Stomach (tissue), 9 donors: ENCODE measurements around the gene CARD10. TPM values are rescaled to one million over a fixed set of nuclear protein-coding genes. Genes with fewer than 3 reads are reported as not detected.

Experiments
- DNase-seq, 2 donors: peaks; one replicate each; pipeline versions ENCODE4 v3.0.0 to v3.0.0-alpha.2; 2013 to 2019
- H3K27ac ChIP-seq, 5 donors: fragments of 200-600 bp in 4 of 5; sonication (generic) in 4 of 5; one replicate each; pipeline ENCODE4 v1.5.1; 2013 to 2019; ENCODE audit warnings: mild to moderate bottlenecking in 1 of 5, moderate library complexity in 1 of 5
- H3K27me3 ChIP-seq, 3 donors: fragments of 200-600 bp; sonication (generic); one replicate each; pipeline ENCODE4 v1.5.1; 2017 to 2019; ENCODE audit warnings: mixed run types in 1 of 3
- H3K36me3 ChIP-seq, 4 donors: fragments of 200-600 bp; sonication (generic); 1 replicate in 3 of 4; 2 replicates in 1 of 4; pipeline ENCODE4 v1.5.1; 2016 to 2019
- H3K4me1 ChIP-seq, 4 donors: fragments of 200-600 bp; sonication (generic); one replicate each; pipeline ENCODE4 v1.5.1; 2016 to 2019
- H3K4me3 ChIP-seq, 4 donors: fragments of 200-600 bp; sonication (generic) in 3 of 4; one replicate each; pipeline ENCODE4 v1.5.1; 2016 to 2019; ENCODE audit warnings: mild to moderate bottlenecking in 1 of 4
- H3K9me3 ChIP-seq, 4 donors: fragments of 200-600 bp; sonication (generic); one replicate each; pipeline ENCODE4 v1.5.1; 2016 to 2019
- EP300 ChIP-seq: sonication (generic); formaldehyde crosslinking; IDR thresholded peaks from one replicate; pipeline ENCODE4 v1.6.1; 2017; ENCODE audit warnings: antibody characterized with exemption
- POLR2A ChIP-seq, 4 donors: fragments of 450-650 bp; IDR thresholded peaks; one replicate each; pipeline ENCODE4 v1.6.1; 2016; ENCODE audit warnings: antibody characterized with exemption in 4 of 4, control low read depth in 2 of 4, mild to moderate bottlenecking in 1 of 4, moderate library complexity in 1 of 4
- POLR2AphosphoS5 ChIP-seq, 3 donors: sonication (generic); formaldehyde crosslinking; IDR thresholded peaks; one replicate each; pipeline ENCODE4 v1.6.1; 2016; ENCODE audit warnings: antibody characterized with exemption in 3 of 3
- WGBS, 5 donors: extraction: QIAGEN DNeasy Blood & Tissue Kit in 3 of 5; methylation state at CpG; one replicate each; pipeline versions ENCODE4 v1.1.5 to v1.1.7; 2013 to 2018; 5-methylcytosine and 5-hydroxymethylcytosine counted together
- intact Hi-C: fragments of 100-400 bp; cut with DNase I; formaldehyde crosslinking; loops from one replicate; pipeline ENCODE4 v1.15.1; 2023; ENCODE audit warnings: low total_unique reads
- polyA plus RNA-seq, 3 donors: library from polyadenylated mRNA; stranded (reverse); fragments of 200-250 nt; gene quantifications; one replicate each; pipeline ENCODE4 v1.2.3, GENCODE V29; 2013
- total RNA-seq, 5 donors: library from RNA; depleted of rRNA; stranded (reverse); fragments of >200 nt; gene quantifications; one replicate each; pipeline versions ENCODE4 v1.1.0 to v1.2.3, GENCODE V29; 2014 to 2016
- TF ChIP-seq, protein P1 (sequence below), 7 experiments: fragments of 450-650 bp in 4 of 7; fragments of 200-600 bp in 3 of 7; sonication (generic) in 3 of 7; IDR thresholded peaks; one replicate each; pipeline ENCODE4 v1.5.1; 2016 to 2019; ENCODE audit warnings: antibody characterized with exemption in 7 of 7, control low read depth in 2 of 7, mild to moderate bottlenecking in 1 of 7
- donor health status: healthy with polysubstance abuse.
- donor health status: Bipolar disorder and iron deficiency.
- donor health status: healthy.

CARD10 gene
- total and polyA plus RNA-seq, 8 donors, result 5.5 to 120 (median 15.7) TPM

DNA sequence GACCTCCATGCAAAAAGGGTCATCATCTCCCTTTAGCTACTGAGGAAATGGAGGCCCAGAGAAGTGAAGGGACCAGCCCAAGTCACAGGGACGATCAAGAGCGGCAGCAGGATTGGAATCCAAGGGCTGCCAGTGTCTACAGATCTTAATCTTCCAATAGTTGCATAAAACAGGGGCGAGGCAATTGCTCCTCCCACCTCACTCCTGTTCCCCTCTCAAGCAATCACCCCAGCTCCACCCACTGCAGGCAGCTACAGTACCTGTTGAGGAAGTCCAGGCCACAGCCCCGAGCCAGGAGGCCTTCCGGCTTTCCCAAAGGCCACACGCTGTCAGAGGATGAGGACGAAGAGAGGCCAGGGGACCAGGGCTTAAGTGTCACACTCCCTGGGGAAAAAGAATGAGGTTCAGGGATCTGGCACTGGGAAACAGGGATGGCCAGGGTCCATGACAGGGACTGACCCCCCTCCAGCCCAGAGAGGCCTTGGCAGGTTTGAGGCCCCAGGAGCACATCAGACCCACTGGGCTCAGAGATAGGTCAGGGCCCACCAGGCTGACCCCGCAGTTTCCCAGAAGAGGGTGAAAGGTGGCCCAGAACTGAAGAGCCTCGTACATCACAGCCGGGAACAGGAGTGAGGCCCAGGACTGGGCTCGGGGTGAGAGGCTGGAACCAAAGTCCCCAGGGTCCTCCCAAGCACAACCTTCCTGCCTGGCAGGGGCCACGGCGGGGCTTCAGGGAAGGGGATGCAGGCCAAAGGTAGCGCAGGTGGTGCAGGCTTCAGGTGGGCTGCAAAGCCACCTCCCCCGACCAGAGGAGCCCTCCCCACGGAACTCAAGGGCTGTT lies 16.7 kb downstream of the CARD10 start:
- Histone ChIP-seq H3K36me3 (peaks cover 5 to 24% (median 19%) of the 10 kb centered on the region in 4 donors), H3K4me1 (peaks cover 61 to 73% (median 66%) of the 10 kb centered on the region in 4 donors), H3K4me3 (no peak overlapping the region), H3K9me3 (no peaks in the 10 kb centered on the region), H3K27me3 (peaks cover 0 to 30% (median 0%) of the 10 kb centered on the region in 3 donors), H3K27ac (peak overlapping the region; percentile 85 to 95 (median 88))
- WGBS, 5 donors, result 40 to 57% (median 48%) methylated on average over 11 to 16 of the region's 16 CpGs
- intact Hi-C loops, result no loop called here
- TF ChIP-seq POLR2A (IDR thresholded peaks at IDR 0.05) (no peak), EP300 (no peak), POLR2AphosphoS5 (IDR thresholded peaks at IDR 0.05) (peak; percentile 12 to 82 (median 74))
- TF ChIP-seq, protein P1, sequence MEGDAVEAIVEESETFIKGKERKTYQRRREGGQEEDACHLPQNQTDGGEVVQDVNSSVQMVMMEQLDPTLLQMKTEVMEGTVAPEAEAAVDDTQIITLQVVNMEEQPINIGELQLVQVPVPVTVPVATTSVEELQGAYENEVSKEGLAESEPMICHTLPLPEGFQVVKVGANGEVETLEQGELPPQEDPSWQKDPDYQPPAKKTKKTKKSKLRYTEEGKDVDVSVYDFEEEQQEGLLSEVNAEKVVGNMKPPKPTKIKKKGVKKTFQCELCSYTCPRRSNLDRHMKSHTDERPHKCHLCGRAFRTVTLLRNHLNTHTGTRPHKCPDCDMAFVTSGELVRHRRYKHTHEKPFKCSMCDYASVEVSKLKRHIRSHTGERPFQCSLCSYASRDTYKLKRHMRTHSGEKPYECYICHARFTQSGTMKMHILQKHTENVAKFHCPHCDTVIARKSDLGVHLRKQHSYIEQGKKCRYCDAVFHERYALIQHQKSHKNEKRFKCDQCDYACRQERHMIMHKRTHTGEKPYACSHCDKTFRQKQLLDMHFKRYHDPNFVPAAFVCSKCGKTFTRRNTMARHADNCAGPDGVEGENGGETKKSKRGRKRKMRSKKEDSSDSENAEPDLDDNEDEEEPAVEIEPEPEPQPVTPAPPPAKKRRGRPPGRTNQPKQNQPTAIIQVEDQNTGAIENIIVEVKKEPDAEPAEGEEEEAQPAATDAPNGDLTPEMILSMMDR (IDR thresholded peaks at IDR 0.05), result no peak
- peak; percentile 90 to 93 for DNase-seq

DNA sequence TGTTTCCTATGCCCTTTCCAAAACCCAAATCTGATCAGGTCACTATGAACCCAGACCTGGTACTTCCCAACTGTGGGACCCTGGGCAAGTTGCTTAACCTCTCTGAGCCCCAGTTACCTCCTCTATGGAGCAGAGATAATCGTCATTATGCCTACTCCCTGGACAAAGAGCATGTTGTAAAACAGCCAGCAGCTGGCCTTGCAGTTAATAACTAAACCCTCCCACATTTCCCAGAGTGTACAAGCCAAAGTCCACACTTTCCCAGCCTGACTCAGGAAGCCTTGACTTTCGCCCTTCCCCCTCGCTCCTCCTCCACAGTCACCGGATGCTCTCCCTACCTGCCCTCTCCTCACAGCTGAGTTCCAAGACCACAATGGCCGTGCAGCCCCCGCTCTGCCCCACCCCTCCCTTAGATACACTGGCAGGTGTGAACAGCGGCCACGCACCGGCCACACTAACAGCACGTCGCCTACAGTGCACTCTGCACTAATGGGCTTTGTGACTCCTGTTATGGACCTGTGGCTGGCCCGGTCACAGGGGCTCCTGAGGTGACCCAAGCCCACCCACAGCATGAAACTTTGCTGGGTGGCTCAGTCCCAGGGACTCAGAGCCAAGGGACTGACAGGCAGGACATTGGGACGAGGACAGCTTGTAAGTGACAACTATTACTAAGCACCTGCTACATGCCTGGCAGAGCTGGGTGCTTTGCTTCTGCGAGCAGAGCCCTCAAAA lies 17.4 kb downstream of the CARD10 start:
- peaks cover 5 to 25% (median 13%) of the 10 kb centered on the region in 4 donors for H3K36me3 ChIP-seq
- peak overlapping the region; percentile 85 to 95 (median 88) for H3K27ac ChIP-seq
- peak; percentile 91 to 98 for DNase-seq
- peak overlapping the region in 1 of 4 donors; percentile 4 for H3K4me3 ChIP-seq
- peaks cover 0 to 33% (median 0%) of the 10 kb centered on the region in 3 donors for H3K27me3 ChIP-seq
- intact Hi-C loops, result no loop called here
- H3K9me3 ChIP-seq, result no peaks in the 10 kb centered on the region
- TF ChIP-seq, protein P1 (IDR thresholded peaks at IDR 0.05), result peak in 1 of 7 experiments; percentile 0
- TF ChIP-seq EP300 (no peak), POLR2AphosphoS5 (IDR thresholded peaks at IDR 0.05) (peak; percentile 46 to 85 (median 49))
- 12 to 46% (median 28%) methylated on average over 14 of the region's 14 CpGs for WGBS, 5 donors
- peaks cover 61 to 73% (median 66%) of the 10 kb centered on the region in 4 donors for H3K4me1 ChIP-seq

DNA sequence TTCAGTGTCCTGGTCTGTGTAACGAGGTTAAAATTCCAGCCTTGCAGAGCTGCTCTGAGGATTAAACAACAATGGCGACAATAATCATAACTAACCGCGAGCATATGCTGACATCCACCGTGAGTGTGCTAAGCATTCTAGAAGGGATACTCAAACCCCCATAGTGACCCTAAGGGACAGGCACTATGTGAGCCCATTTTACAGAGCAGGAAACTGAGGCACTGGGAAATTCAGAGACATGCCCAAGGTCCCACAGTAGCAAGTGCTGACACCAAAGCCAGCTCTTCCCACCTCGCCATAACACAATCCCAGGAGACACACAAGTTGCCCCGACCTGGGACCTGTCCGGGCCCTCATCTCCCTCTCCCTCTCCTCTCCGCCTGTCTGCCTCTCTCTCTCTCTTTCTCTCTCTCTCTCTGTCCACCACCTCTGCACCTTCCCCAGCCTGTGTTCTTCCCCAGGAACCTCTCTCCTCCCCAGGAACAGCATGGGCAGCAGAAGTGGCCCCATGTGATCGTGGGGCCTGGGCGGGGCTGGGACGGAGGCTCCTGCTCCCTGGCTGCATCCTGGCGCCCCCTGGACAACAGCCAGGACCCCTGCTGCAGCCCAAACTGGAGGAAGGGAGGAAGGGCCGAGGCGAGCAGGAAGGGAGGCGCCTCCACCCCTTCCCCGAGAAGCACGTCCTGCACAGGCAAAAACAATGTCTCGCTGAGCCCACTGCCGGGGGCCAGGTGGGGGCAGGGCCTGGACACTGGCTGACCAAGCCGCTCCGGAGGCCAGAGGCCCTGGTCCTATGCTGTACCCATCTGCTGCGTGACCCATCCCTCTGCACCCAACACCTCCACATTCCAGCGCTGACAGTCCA lies 18.2 kb downstream of the CARD10 start:
- Histone ChIP-seq H3K9me3 (no peaks in the 10 kb centered on the region), H3K4me1 (peaks cover 61 to 73% (median 66%) of the 10 kb centered on the region in 4 donors), H3K4me3 (peak overlapping the region in 1 of 4 donors; percentile 4), H3K36me3 (peaks cover 1 to 25% (median 9%) of the 10 kb centered on the region in 4 donors), H3K27ac (peak overlapping the region; percentile 85 to 95 (median 88)), H3K27me3 (peaks cover 0 to 41% (median 0%) of the 10 kb centered on the region in 3 donors)
- 40 to 52% (median 42%) methylated on average over 18 to 24 of the region's 24 CpGs for WGBS, 5 donors
- intact Hi-C loops, result no loop called here
- peak in 1 of 2 donors; percentile 67 for DNase-seq
- TF ChIP-seq EP300, result no peak
- no peak for TF ChIP-seq POLR2A (IDR thresholded peaks at IDR 0.05)
- no peak for TF ChIP-seq POLR2AphosphoS5 (IDR thresholded peaks at IDR 0.05)
- TF ChIP-seq, protein P1 (IDR thresholded peaks at IDR 0.05), result no peak
